ENCODE results near the gene PGBD1. TPM values are rescaled to one million over a fixed set of nuclear protein-coding genes. Genes with fewer than 3 reads are reported as not detected.

Gene PGBD1
- total and polyA plus RNA-seq, 2 of the 13 experiments (the other 11 are each of a cell fraction or from before 2014, with no cell fraction given), result 3.6 to 6.9 TPM

DNA sequence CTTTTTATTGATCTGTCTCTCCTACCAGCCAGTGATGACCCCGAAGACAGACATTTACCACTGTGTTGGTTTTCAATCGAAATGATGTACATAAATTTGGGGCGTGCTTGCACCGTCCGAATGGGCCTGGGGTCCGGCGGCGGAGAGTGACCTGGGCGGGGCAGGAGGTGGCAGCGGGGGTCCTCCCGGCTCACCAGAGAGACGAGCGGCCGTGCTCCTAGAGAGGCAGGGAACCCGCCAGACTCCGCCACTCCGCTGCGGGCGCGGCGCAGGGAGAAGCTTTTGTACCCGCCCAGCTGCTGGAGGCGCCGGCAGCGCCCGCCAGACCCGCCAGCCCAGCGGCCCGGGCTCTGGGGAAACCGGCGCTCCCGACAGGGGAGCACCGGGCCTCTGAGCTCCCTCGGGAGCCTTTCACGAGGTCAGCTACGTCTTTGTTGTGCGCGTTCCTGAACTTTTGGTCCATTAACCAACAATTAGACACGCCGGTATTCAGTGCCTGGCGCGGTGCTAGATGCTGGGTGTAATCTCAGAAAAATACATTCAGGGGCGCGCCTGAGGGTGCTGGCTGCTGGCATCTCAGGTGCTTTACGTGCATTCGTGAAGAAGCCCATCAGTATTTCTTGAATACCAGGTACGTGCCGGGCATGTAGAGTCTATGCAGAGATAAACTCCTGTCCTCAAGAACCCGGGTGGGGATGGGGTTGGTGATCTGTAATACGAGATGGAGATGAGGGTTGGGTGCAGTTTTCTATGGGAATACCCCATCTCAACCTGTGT is at the start of gene PGBD1 (continued):
- TF ChIP-seq ZFP41 (CRISPR knock-in tag; IDR thresholded peaks at IDR 0.05; ENCODE audit: borderline replicate concordance), result 0 out of 2 replicates have a peak, but pooled peaks have one; percentile 33
- TF ChIP-seq HOXA9 (CRISPR knock-in tag; IDR thresholded peaks at IDR 0.05; ENCODE audit: borderline replicate concordance), result no peak
- TF ChIP-seq, protein P1, sequence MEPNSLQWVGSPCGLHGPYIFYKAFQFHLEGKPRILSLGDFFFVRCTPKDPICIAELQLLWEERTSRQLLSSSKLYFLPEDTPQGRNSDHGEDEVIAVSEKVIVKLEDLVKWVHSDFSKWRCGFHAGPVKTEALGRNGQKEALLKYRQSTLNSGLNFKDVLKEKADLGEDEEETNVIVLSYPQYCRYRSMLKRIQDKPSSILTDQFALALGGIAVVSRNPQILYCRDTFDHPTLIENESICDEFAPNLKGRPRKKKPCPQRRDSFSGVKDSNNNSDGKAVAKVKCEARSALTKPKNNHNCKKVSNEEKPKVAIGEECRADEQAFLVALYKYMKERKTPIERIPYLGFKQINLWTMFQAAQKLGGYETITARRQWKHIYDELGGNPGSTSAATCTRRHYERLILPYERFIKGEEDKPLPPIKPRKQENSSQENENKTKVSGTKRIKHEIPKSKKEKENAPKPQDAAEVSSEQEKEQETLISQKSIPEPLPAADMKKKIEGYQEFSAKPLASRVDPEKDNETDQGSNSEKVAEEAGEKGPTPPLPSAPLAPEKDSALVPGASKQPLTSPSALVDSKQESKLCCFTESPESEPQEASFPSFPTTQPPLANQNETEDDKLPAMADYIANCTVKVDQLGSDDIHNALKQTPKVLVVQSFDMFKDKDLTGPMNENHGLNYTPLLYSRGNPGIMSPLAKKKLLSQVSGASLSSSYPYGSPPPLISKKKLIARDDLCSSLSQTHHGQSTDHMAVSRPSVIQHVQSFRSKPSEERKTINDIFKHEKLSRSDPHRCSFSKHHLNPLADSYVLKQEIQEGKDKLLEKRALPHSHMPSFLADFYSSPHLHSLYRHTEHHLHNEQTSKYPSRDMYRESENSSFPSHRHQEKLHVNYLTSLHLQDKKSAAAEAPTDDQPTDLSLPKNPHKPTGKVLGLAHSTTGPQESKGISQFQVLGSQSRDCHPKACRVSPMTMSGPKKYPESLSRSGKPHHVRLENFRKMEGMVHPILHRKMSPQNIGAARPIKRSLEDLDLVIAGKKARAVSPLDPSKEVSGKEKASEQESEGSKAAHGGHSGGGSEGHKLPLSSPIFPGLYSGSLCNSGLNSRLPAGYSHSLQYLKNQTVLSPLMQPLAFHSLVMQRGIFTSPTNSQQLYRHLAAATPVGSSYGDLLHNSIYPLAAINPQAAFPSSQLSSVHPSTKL (CRISPR knock-in tag; IDR thresholded peaks at IDR 0.05), result peak; percentile 73
- peak; percentile 72; the same call in 1 of the 2 replicates for TF ChIP-seq ZNF614 (CRISPR knock-in tag; IDR thresholded peaks at IDR 0.05; ENCODE audit: borderline replicate concordance)
- no peak for TF ChIP-seq TMF1 (CRISPR knock-in tag; IDR thresholded peaks at IDR 0.05; ENCODE audit: low read depth)
- TF ChIP-seq, protein P2, sequence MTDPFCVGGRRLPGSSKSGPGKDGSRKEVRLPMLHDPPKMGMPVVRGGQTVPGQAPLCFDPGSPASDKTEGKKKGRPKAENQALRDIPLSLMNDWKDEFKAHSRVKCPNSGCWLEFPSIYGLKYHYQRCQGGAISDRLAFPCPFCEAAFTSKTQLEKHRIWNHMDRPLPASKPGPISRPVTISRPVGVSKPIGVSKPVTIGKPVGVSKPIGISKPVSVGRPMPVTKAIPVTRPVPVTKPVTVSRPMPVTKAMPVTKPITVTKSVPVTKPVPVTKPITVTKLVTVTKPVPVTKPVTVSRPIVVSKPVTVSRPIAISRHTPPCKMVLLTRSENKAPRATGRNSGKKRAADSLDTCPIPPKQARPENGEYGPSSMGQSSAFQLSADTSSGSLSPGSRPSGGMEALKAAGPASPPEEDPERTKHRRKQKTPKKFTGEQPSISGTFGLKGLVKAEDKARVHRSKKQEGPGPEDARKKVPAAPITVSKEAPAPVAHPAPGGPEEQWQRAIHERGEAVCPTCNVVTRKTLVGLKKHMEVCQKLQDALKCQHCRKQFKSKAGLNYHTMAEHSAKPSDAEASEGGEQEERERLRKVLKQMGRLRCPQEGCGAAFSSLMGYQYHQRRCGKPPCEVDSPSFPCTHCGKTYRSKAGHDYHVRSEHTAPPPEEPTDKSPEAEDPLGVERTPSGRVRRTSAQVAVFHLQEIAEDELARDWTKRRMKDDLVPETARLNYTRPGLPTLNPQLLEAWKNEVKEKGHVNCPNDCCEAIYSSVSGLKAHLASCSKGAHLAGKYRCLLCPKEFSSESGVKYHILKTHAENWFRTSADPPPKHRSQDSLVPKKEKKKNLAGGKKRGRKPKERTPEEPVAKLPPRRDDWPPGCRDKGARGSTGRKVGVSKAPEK (CRISPR knock-in tag; IDR thresholded peaks at IDR 0.05; ENCODE audit: borderline replicate concordance), result no peak
- TF ChIP-seq, protein P3, sequence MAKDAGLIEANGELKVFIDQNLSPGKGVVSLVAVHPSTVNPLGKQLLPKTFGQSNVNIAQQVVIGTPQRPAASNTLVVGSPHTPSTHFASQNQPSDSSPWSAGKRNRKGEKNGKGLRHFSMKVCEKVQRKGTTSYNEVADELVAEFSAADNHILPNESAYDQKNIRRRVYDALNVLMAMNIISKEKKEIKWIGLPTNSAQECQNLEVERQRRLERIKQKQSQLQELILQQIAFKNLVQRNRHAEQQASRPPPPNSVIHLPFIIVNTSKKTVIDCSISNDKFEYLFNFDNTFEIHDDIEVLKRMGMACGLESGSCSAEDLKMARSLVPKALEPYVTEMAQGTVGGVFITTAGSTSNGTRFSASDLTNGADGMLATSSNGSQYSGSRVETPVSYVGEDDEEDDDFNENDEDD (CRISPR knock-in tag; IDR thresholded peaks at IDR 0.05; ENCODE audit: borderline replicate concordance), result no peak; the same call in 1 of the 2 replicates
- TF ChIP-seq, protein P4, sequence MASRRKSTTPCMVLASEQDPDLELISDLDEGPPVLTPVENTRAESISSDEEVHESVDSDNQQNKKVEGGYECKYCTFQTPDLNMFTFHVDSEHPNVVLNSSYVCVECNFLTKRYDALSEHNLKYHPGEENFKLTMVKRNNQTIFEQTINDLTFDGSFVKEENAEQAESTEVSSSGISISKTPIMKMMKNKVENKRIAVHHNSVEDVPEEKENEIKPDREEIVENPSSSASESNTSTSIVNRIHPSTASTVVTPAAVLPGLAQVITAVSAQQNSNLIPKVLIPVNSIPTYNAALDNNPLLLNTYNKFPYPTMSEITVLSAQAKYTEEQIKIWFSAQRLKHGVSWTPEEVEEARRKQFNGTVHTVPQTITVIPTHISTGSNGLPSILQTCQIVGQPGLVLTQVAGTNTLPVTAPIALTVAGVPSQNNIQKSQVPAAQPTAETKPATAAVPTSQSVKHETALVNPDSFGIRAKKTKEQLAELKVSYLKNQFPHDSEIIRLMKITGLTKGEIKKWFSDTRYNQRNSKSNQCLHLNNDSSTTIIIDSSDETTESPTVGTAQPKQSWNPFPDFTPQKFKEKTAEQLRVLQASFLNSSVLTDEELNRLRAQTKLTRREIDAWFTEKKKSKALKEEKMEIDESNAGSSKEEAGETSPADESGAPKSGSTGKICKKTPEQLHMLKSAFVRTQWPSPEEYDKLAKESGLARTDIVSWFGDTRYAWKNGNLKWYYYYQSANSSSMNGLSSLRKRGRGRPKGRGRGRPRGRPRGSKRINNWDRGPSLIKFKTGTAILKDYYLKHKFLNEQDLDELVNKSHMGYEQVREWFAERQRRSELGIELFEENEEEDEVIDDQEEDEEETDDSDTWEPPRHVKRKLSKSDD (CRISPR knock-in tag; IDR thresholded peaks at IDR 0.05; ENCODE audit: low read depth), result no peak
- no peak for TF ChIP-seq CAMTA2 (CRISPR knock-in tag; IDR thresholded peaks at IDR 0.05; ENCODE audit: borderline replicate concordance)
- peak; percentile 68 for TF ChIP-seq ZNF292 (CRISPR knock-in tag; IDR thresholded peaks at IDR 0.05; ENCODE audit: borderline replicate concordance, low read depth)
- no peak for TF ChIP-seq RFXANK (CRISPR knock-in tag; IDR thresholded peaks at IDR 0.05)
- peak; percentile 73; the same call in 1 of the 2 replicates for TF ChIP-seq ZNF224 (CRISPR knock-in tag; IDR thresholded peaks at IDR 0.05)
- TF ChIP-seq, protein P5, sequence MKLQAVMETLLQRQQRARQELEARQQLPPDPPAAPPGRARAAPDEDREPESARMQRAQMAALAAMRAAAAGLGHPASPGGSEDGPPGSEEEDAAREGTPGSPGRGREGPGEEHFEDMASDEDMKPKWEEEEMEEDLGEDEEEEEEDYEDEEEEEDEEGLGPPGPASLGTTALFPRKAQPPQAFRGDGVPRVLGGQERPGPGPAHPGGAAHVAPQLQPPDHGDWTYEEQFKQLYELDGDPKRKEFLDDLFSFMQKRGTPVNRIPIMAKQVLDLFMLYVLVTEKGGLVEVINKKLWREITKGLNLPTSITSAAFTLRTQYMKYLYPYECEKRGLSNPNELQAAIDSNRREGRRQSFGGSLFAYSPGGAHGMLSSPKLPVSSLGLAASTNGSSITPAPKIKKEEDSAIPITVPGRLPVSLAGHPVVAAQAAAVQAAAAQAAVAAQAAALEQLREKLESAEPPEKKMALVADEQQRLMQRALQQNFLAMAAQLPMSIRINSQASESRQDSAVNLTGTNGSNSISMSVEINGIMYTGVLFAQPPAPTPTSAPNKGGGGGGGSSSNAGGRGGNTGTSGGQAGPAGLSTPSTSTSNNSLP (IDR thresholded peaks at IDR 0.05; ENCODE audit: low read depth, low read length), result no peak
- TF ChIP-seq HNF4G (IDR thresholded peaks at IDR 0.05; ENCODE audit: borderline replicate concordance, low read depth, low read length), result no peak
- no peak for TF ChIP-seq HNF4G (CRISPR knock-in tag; IDR thresholded peaks at IDR 0.05; ENCODE audit: borderline replicate concordance, low read depth)

Data from HepG2 (cell line).